Activated CD8-positive, alpha-beta T cell treated with anti-CD3 and anti-CD28 coated beads, Interleukin-2, amount 10 ng/mL, durations not matched to agents 7 days and 5 days (primary cell): ENCODE data around the gene ABO. TPM values are rescaled to one million over a fixed set of nuclear protein-coding genes. Genes with fewer than 3 reads are reported as not detected.
"Not testable (repeated sequence)": the region's sequence is repeated elsewhere in the genome, so short reads cannot be mapped to it uniquely, and the experiment has no call there.

ENCODE experiments used
- ATAC-seq: fragments of 150-1000 bp; cut with Tn5 transposase; one replicate; pipeline ENCODE4 v1.10.0; 2021; ENCODE audit warnings: moderate library complexity
- CTCF ChIA-PET: fragments of 350-600 bp; sonication (Branson Sonifier 250); formaldehyde crosslinking; loops from one replicate; lab custom pipeline; 2021; ENCODE audit warnings: antibody characterized with exemption; lab: Charles Lee
- POLR2A ChIA-PET: fragments of 350-600 bp; sonication (Branson Sonifier 250); formaldehyde crosslinking; loops from one replicate; lab custom pipeline; 2021; ENCODE audit warnings: antibody characterized with exemption; lab: Charles Lee
- DNase-seq: peaks from one replicate; pipeline ENCODE4 v3.0.0-alpha.2; 2020
- H3K27ac Mint-ChIP-seq: one replicate; pipeline ENCODE4 v1.8.0; 2021; ENCODE audit warnings: mild to moderate bottlenecking, mixed read lengths
- H3K27me3 Mint-ChIP-seq: one replicate; pipeline ENCODE4 v1.8.0; 2021; ENCODE audit warnings: low read depth, mixed read lengths
- H3K36me3 Mint-ChIP-seq: one replicate; pipeline ENCODE4 v1.8.0; 2021; ENCODE audit warnings: low read depth, mixed read lengths
- H3K4me1 Mint-ChIP-seq: one replicate; pipeline ENCODE4 v1.8.0; 2021; ENCODE audit warnings: low read depth, mixed read lengths
- H3K4me3 Mint-ChIP-seq: one replicate; pipeline ENCODE4 v1.8.0; 2021; ENCODE audit warnings: mild to moderate bottlenecking, mixed read lengths
- H3K9me3 Mint-ChIP-seq: one replicate; pipeline ENCODE4 v1.8.0; 2022; ENCODE audit warnings: mixed read lengths; ENCODE audit not compliant: insufficient read depth
- total RNA-seq, 2 experiments: library from RNA; stranded (reverse); gene quantifications; one replicate each; pipeline ENCODE4 v1.2.3, GENCODE V29; 2021

ABO gene
- total RNA-seq, 2 experiments from 2014 or later: not detected

GRCh38 chr9:133283255-133284032 is 8.4 kb upstream of the ABO start:
- POLR2A ChIA-PET, DNase-seq, H3K27ac Mint-ChIP-seq, H3K36me3 Mint-ChIP-seq, H3K4me3 Mint-ChIP-seq, H3K27me3 Mint-ChIP-seq, CTCF ChIA-PET, H3K9me3 Mint-ChIP-seq, ATAC-seq, H3K4me1 Mint-ChIP-seq: not testable (repeated sequence)

- Mint-ChIP-seq H3K27me3 (no peaks in the 10 kb centered on the region), H3K4me3 (no peak overlapping the region), H3K4me1 (no peaks in the 10 kb centered on the region), H3K9me3 (peaks cover 3% of the 10 kb centered on the region), H3K36me3 (no peaks in the 10 kb centered on the region), H3K27ac (no peak overlapping the region)
- DNase-seq: no peak
- ChIA-PET CTCF (interaction anchor here (0.6 kb wide), 1 partner anchor 239 kb away, joined by 3 read pairs; no protein-coding TSS in a partner anchor), POLR2A (no interaction called here)
- ATAC-seq: no peak
These were observed 7.7 kb upstream of the ABO start for GRCh38 chr9:133282464-133283238.

- H3K27ac Mint-ChIP-seq: no peak overlapping the region
- H3K27me3 Mint-ChIP-seq: peaks cover 11% of the 10 kb centered on the region
- no peak overlapping the region for H3K4me3 Mint-ChIP-seq
- no peaks in the 10 kb centered on the region for H3K36me3 Mint-ChIP-seq
- POLR2A ChIA-PET: no interaction called here
- CTCF ChIA-PET: no interaction called here
- no peaks in the 10 kb centered on the region for H3K4me1 Mint-ChIP-seq
- ATAC-seq (no peak), DNase-seq (no peak)
- H3K9me3 Mint-ChIP-seq: no peaks in the 10 kb centered on the region
These were observed 5.4 kb upstream of the ABO start for GRCh38 chr9:133280392-133280791.

GRCh38 chr9:133278161-133279114 is 3.4 kb upstream of the ABO start:
- DNase-seq (no peak), ATAC-seq (no peak)
- no peaks in the 10 kb centered on the region for H3K36me3 Mint-ChIP-seq
- ChIA-PET CTCF (no interaction called here), POLR2A (no interaction called here)
- no peak overlapping the region for H3K27ac Mint-ChIP-seq
- peaks cover 21% of the 10 kb centered on the region for H3K27me3 Mint-ChIP-seq
- H3K4me3 Mint-ChIP-seq: no peak overlapping the region
- H3K9me3 Mint-ChIP-seq: no peaks in the 10 kb centered on the region
- H3K4me1 Mint-ChIP-seq: no peaks in the 10 kb centered on the region

- Mint-ChIP-seq H3K4me3 (no peak overlapping the region), H3K9me3 (no peaks in the 10 kb centered on the region), H3K27ac (no peak overlapping the region), H3K36me3 (no peaks in the 10 kb centered on the region), H3K4me1 (no peaks in the 10 kb centered on the region), H3K27me3 (peaks cover 28% of the 10 kb centered on the region)
- ATAC-seq (no peak), DNase-seq (no peak)
- CTCF ChIA-PET: no interaction called here
- POLR2A ChIA-PET: no interaction called here
These were observed 2.5 kb upstream of the ABO start for GRCh38 chr9:133277467-133277866.

- H3K4me3 Mint-ChIP-seq: no peak overlapping the region
- H3K4me1 Mint-ChIP-seq: no peaks in the 10 kb centered on the region
- H3K27me3 Mint-ChIP-seq: peaks cover 31% of the 10 kb centered on the region
- no peaks in the 10 kb centered on the region for H3K36me3 Mint-ChIP-seq
- no peaks in the 10 kb centered on the region for H3K9me3 Mint-ChIP-seq
- ATAC-seq: no peak
- CTCF ChIA-PET: no interaction called here
- no peak overlapping the region for H3K27ac Mint-ChIP-seq
- POLR2A ChIA-PET: no interaction called here
- no peak for DNase-seq
These were observed 1.9 kb upstream of the ABO start for GRCh38 chr9:133276923-133277322.

GRCh38 chr9:133276001-133276884 is 1.2 kb upstream of the ABO start:
- Mint-ChIP-seq H3K4me1 (no peaks in the 10 kb centered on the region), H3K9me3 (no peaks in the 10 kb centered on the region), H3K27me3 (peaks cover 37% of the 10 kb centered on the region), H3K27ac (no peak overlapping the region), H3K4me3 (no peak overlapping the region), H3K36me3 (no peaks in the 10 kb centered on the region)
- DNase-seq (no peak), ATAC-seq (no peak)
- ChIA-PET POLR2A (no interaction called here), CTCF (no interaction called here)

GRCh38 chr9:133274236-133275104 is 531 bp downstream of the ABO start:
- no peaks in the 10 kb centered on the region for H3K9me3 Mint-ChIP-seq
- H3K36me3 Mint-ChIP-seq: no peaks in the 10 kb centered on the region
- DNase-seq (no peak), ATAC-seq (no peak)
- CTCF ChIA-PET: no interaction called here
- H3K4me3 Mint-ChIP-seq: no peak overlapping the region
- POLR2A ChIA-PET: no interaction called here
- no peak overlapping the region for H3K27ac Mint-ChIP-seq
- no peaks in the 10 kb centered on the region for H3K4me1 Mint-ChIP-seq
- H3K27me3 Mint-ChIP-seq: peaks cover 51% of the 10 kb centered on the region

- POLR2A ChIA-PET: no interaction called here
- Mint-ChIP-seq H3K4me1 (no peaks in the 10 kb centered on the region), H3K27me3 (peaks cover 54% of the 10 kb centered on the region), H3K9me3 (no peaks in the 10 kb centered on the region), H3K27ac (no peak overlapping the region), H3K36me3 (no peaks in the 10 kb centered on the region), H3K4me3 (no peak overlapping the region)
- DNase-seq: no peak
- no peak for ATAC-seq
- CTCF ChIA-PET: no interaction called here
These were observed 1.2 kb downstream of the ABO start for GRCh38 chr9:133273819-133274218.

GRCh38 chr9:133273098-133273497 is 1.9 kb downstream of the ABO start:
- no peaks in the 10 kb centered on the region for H3K4me1 Mint-ChIP-seq
- ATAC-seq (no peak), DNase-seq (no peak)
- no peaks in the 10 kb centered on the region for H3K9me3 Mint-ChIP-seq
- no peaks in the 10 kb centered on the region for H3K36me3 Mint-ChIP-seq
- ChIA-PET CTCF (no interaction called here), POLR2A (no interaction called here)
- H3K27ac Mint-ChIP-seq: no peak overlapping the region
- no peak overlapping the region for H3K4me3 Mint-ChIP-seq
- H3K27me3 Mint-ChIP-seq: peaks cover 58% of the 10 kb centered on the region
